GM12864 (cell line): Measurements from ENCODE around the gene KCTD2.
"Not testable (repeated sequence)": the region's sequence is repeated elsewhere in the genome, so short reads cannot be mapped to it uniquely, and the experiment has no call there.

Source experiments
- DNase-seq: peaks from one replicate; pipeline ENCODE4 v3.0.0-alpha.2; 2011; ENCODE audit warnings: low read depth
- H3K4me3 ChIP-seq: 2 replicates; pipeline ENCODE4 v1.5.1; 2011; ENCODE audit warnings: mild to moderate bottlenecking, low read depth, low read length, control low read depth
- CTCF ChIP-seq: IDR thresholded peaks from 2 replicates; pipeline ENCODE4 v1.5.1; 2011; ENCODE audit warnings: low read depth, mild to moderate bottlenecking, moderate library complexity, low read length, control low read depth, inconsistent platforms; ENCODE audit errors: missing control alignments

KCTD2 gene

GRCh38 chr17:75064867-75065561 is 18.0 kb downstream of the KCTD2 start:
- no peak for DNase-seq
- H3K4me3 ChIP-seq, result no peak overlapping the region
- no peak for TF ChIP-seq CTCF

GRCh38 chr17:75065562-75066151 is 18.6 kb downstream of the KCTD2 start:
- DNase-seq, result no peak
- no peak for TF ChIP-seq CTCF
- no peak overlapping the region for H3K4me3 ChIP-seq

GRCh38 chr17:75067856-75068255 is 20.8 kb downstream of the KCTD2 start:
- no peak for DNase-seq
- no peak for TF ChIP-seq CTCF
- H3K4me3 ChIP-seq, result no peak overlapping the region

- no peak for TF ChIP-seq CTCF
- H3K4me3 ChIP-seq, result no peak overlapping the region
Measured at GRCh38 chr17:75068750-75069149, 21.7 kb downstream of the KCTD2 start.

GRCh38 chr17:75069783-75070182 is 22.8 kb downstream of the KCTD2 start:
- no peak for DNase-seq

More at GRCh38 chr17:75068750-75069149, 21.7 kb downstream of the KCTD2 start:
- DNase-seq, result no peak

GRCh38 chr17:75071478-75072271 is 24.6 kb downstream of the KCTD2 start:
- H3K4me3 ChIP-seq, DNase-seq: not testable (repeated sequence)

More at GRCh38 chr17:75069783-75070182, 22.8 kb downstream of the KCTD2 start:
- H3K4me3 ChIP-seq, result no peak overlapping the region
- TF ChIP-seq CTCF, result peak; percentile 13

- not testable (repeated sequence) for H3K4me3 ChIP-seq, DNase-seq
Measured at GRCh38 chr17:75072909-75073308, 25.9 kb downstream of the KCTD2 start.

- H3K4me3 ChIP-seq, result no peak overlapping the region
- no peak for TF ChIP-seq CTCF
- DNase-seq, result no peak
Measured at GRCh38 chr17:75073618-75074047, 26.6 kb downstream of the KCTD2 start.
